Measurements from ENCODE around the gene USH2A.

Gene USH2A

GRCh38 chr1:215600258-215600792 lies 822.9 kb downstream of the USH2A start (continued):
- no peak for TF ChIP-seq ZNF449 (tag by site-specific recombination; IDR thresholded peaks at IDR 0.05)
- no peak for TF ChIP-seq ZNF544 (tag by site-specific recombination; IDR thresholded peaks at IDR 0.05)
- no peak for TF ChIP-seq ZBTB8A (tag by site-specific recombination; IDR thresholded peaks at IDR 0.05)
- no peak for TF ChIP-seq ZNF837 (tag by site-specific recombination; IDR thresholded peaks at IDR 0.05)
- TF ChIP-seq TCF7L2 (IDR thresholded peaks at IDR 0.05; ENCODE audit: borderline replicate concordance, low read depth, low read length): peak; percentile 83; the same call in 1 of the 2 replicates
- no peak for TF ChIP-seq HIC1 (tag by site-specific recombination; IDR thresholded peaks at IDR 0.05)
- no peak for TF ChIP-seq ZNF654 (tag by site-specific recombination; IDR thresholded peaks at IDR 0.05; ENCODE audit: low read depth)
- no peak for TF ChIP-seq ZNF677 (tag by site-specific recombination; IDR thresholded peaks at IDR 0.05)
- TF ChIP-seq ZNF549 (tag by site-specific recombination; IDR thresholded peaks at IDR 0.05): no peak
- TF ChIP-seq ZNF664 (tag by site-specific recombination; IDR thresholded peaks at IDR 0.05): peak; percentile 10; the same call in 1 of the 2 replicates
- peak; percentile 47; the same call in 1 of the 2 replicates for TF ChIP-seq FEZF1 (tag by site-specific recombination; IDR thresholded peaks at IDR 0.05)
- no peak for TF ChIP-seq ZNF610 (tag by site-specific recombination; IDR thresholded peaks at IDR 0.05; ENCODE audit: borderline replicate concordance)
- TF ChIP-seq OSR2 (tag by site-specific recombination; IDR thresholded peaks at IDR 0.05): peak; percentile 61
- TF ChIP-seq ZNF2 (tag by site-specific recombination; IDR thresholded peaks at IDR 0.05): no peak
- TF ChIP-seq TRIM28 (IDR thresholded peaks at IDR 0.05; ENCODE audit: borderline replicate concordance, low read length): peak; percentile 80

GRCh38 chr1:215599418-215600074 lies 823.7 kb downstream of the USH2A start:
- POLR2A ChIA-PET: no interaction called here
- no peak overlapping the region for H3K4me3 ChIP-seq (ENCODE audit: low read depth, low read length)
- TF ChIP-seq ELK4 (IDR thresholded peaks at IDR 0.05; ENCODE audit: borderline replicate concordance, low read depth, low read length) (no peak), ZNF138 (tag by site-specific recombination; IDR thresholded peaks at IDR 0.05; ENCODE audit: borderline replicate concordance) (no peak), CTCF (tag by site-specific recombination; IDR thresholded peaks at IDR 0.05) (no peak), ZNF211 (tag by site-specific recombination; IDR thresholded peaks at IDR 0.05; ENCODE audit: low read depth) (no peak), ZNF747 (tag by site-specific recombination; IDR thresholded peaks at IDR 0.05) (no peak), KLF7 (tag by site-specific recombination; IDR thresholded peaks at IDR 0.05; ENCODE audit: borderline replicate concordance) (no peak), ZNF513 (tag by site-specific recombination; IDR thresholded peaks at IDR 0.05) (peak; percentile 69), ZBTB1 (tag by site-specific recombination; IDR thresholded peaks at IDR 0.05) (no peak), REPIN1 (tag by site-specific recombination; IDR thresholded peaks at IDR 0.05; ENCODE audit: low read depth) (no peak), ZNF585B (tag by site-specific recombination; IDR thresholded peaks at IDR 0.05) (no peak), ZXDB (tag by site-specific recombination; IDR thresholded peaks at IDR 0.05) (no peak), SALL2 (tag by site-specific recombination; IDR thresholded peaks at IDR 0.05; ENCODE audit: borderline replicate concordance) (no peak), EGR2 (tag by site-specific recombination; IDR thresholded peaks at IDR 0.05; ENCODE audit: low read depth) (no peak), ZNF248 (tag by site-specific recombination; IDR thresholded peaks at IDR 0.05) (no peak), OSR2 (tag by site-specific recombination; IDR thresholded peaks at IDR 0.05) (0 out of 2 replicates have a peak, but pooled peaks have one; percentile 15)
- CTCF ChIA-PET: no interaction called here
- peaks cover 17% of the 10 kb centered on the region for H3K4me1 ChIP-seq (ENCODE audit: control insufficient read depth, insufficient read depth, low read length)
- H3K27ac ChIP-seq (ENCODE audit: extremely low read depth, low read depth, low read length): peak overlapping the region; percentile 14; the same call in 1 of the 2 replicates
- H3K9me3 ChIP-seq (ENCODE audit: control insufficient read depth, insufficient read depth, low read depth, low read length): no peaks in the 10 kb centered on the region
- peaks cover 3 to 16% of the 10 kb centered on the region in 2 experiments; a peak in 2 of 3 replicates for H3K36me3 ChIP-seq (ENCODE audit: control insufficient read depth in 2 of 2, insufficient read depth in 1 of 2, low read length in 2 of 2)

Measured in HEK293 (cell line).